DMS114 treated with DMSO at 0.1 percent for 48 hours (cell line): ENCODE data around the gene PHLDB2.
A peak's percentile ranks its signal among the peaks of the same experiment; 100 is the strongest.

Experiments used
- DNase-seq: peaks from one replicate; lab custom pipeline; 2025; ENCODE audit not compliant: unreplicated experiment; lab: John Stamatoyannopoulos, UW

Gene PHLDB2

DNA sequence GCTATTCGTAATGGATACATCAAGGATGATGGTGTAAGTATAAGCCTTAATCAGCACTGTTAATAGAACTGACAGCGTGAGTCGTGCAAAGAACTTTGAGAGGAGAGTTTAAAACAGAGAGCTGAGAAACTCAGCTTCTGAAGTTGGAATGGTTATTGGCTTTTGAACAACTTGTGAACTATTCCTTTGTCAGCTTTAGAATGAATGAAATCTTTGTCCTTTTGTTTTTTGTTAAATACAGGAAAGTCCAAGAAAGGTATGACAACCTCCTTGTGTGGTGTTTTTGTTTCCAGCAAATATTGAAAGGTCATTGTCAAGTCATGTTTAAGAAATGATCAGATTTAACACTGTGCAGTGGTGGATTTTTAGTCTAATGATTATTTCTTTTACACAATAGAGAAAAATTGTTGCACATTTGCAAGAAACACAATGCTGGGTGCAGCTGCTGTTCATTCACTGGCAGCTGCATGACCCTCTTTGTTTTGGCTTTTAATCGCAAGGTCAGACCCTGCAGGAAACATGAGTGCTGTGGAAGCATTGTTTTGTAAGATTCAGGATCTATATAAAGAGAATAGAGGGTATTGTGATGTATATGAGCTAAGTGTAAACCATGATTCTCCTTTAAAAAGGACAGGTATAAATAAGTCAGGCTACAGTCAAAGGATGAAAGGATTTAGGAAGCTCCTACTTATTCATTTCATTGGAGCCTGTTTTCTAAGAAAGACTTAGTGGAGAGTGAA, 98.1 kb downstream of the PHLDB2 start:
- no peak for DNase-seq

DNA sequence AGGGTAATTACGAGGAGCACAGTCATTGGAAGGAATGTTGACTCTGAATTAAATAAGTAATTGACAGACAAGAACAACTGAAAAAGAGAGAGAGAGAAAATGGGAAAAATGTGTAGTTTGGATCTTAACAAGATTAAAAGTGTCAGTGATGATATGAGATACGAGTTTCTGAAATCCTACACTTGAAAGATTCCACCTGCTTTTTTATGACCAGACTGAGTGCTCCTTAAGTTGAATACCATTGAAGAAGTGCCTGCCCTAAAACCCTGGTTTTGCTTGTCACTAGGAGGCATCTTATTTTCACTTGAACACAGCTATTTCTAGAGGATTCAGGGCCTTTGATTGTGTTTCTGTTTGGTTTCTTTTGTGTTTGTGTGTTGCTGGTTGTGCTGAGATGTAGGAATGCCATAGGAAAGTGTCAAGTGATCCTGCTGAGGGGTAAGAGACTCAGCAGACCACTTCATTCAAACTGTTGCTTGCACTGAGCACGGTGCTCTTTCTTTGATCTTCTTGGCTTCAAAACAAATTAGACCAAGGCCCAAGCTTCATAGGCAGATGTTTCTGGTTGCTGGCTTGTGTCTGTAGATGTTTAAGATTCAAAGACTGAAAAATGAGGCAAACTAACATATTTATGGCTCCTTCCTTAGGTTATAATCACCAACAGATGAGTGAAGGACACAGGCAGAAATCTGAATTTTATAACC, 102.5 kb downstream of the PHLDB2 start:
- no peak for DNase-seq

GRCh38 chr3:111963424-111963823, 104.4 kb downstream of the PHLDB2 start:
- DNase-seq: no peak

- no peak for DNase-seq
These were observed 106.4 kb downstream of the PHLDB2 start for GRCh38 chr3:111965484-111965883.

- no peak for DNase-seq
These were observed 108.0 kb downstream of the PHLDB2 start for GRCh38 chr3:111967068-111967467.

- DNase-seq: peak; percentile 40
These were observed 108.7 kb downstream of the PHLDB2 start for GRCh38 chr3:111967651-111968274.

DNA sequence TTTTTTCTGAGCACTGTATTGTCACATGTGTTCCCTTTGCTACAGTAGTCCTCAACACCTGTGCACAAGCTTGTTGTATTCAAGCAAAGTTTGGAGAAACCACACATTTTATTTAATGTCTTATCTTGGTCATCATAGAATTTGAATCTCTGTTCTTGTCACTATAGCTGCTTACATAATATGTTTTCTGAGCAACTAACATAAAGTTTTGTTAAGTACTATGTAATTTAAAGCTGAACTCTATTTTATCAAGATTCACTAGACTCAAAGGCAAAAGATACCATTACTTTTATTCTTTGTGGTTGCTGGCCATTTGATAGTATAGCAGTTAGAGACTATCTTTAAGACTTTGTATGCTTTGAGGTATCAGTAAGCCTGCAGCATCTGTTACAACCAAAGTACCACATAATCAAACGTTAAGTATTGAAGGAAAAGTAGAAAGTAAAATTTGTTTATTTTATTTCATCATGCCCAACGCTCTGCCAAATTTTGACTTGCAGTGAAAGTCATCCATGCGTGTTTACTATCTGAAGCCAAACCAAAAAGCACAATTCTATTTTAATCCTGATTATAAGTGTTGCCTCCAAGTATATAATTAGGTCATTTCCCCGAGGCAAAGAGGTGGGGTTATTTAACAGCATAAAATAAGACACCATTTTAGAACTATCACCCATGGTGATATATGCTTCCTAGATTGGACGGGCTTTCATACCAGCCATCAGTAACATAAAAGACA, 109.4 kb downstream of the PHLDB2 start:
- DNase-seq: no peak

DNA sequence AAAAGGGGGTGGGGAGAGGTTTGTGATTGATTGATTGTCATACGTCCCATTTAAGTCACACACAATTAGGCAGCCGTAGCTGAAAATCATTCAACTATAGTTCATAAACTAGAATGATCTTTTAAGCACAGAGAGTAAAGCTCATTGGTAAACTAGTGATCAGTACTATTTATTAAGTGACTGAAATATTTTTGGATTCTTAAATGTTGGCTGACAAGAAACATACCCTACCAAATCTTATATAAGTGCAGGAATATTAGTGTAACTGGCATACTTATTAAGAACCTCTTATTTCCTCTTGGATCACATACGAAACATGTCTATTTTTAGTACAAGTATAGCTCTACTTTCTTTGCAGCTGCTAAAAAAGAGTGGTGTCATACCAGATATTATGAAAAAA, 111.3 kb downstream of the PHLDB2 start:
- DNase-seq: no peak

GRCh38 chr3:111971533-111972130, 112.6 kb downstream of the PHLDB2 start:
- DNase-seq: no peak

- DNase-seq: no peak
These were observed 113.8 kb downstream of the PHLDB2 start for GRCh38 chr3:111972891-111973290.

DNA sequence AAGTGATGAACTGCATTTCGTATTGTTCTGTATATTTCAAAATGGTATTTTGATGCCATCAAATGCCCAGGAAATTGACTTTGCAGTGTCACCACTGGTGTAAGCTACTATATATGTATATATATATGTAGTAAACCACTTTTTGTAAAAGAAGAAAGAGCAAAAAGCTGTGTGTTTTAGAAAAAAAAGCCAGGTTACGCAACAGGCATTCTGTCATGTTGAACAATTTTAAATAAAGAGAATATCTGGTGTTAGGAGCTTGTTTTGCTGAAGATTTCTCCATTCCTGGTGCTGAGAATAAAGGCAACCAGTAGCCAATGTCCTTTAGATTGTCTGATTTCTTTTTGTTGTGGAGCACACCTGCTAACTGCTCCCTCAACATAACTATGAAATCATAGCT, 116.1 kb downstream of the PHLDB2 start:
- no peak for DNase-seq

- DNase-seq: no peak
These were observed 117.2 kb downstream of the PHLDB2 start for GRCh38 chr3:111976254-111976653.

- peak; percentile 89 for DNase-seq
These were observed 119.7 kb downstream of the PHLDB2 start, which contains the start of gene ABHD10 for GRCh38 chr3:111978583-111979433. Gene ABHD10, plus strand, starts transcription at chr3:111979026. Its CDS starts 36 bp downstream, at chr3:111979062.

DNA sequence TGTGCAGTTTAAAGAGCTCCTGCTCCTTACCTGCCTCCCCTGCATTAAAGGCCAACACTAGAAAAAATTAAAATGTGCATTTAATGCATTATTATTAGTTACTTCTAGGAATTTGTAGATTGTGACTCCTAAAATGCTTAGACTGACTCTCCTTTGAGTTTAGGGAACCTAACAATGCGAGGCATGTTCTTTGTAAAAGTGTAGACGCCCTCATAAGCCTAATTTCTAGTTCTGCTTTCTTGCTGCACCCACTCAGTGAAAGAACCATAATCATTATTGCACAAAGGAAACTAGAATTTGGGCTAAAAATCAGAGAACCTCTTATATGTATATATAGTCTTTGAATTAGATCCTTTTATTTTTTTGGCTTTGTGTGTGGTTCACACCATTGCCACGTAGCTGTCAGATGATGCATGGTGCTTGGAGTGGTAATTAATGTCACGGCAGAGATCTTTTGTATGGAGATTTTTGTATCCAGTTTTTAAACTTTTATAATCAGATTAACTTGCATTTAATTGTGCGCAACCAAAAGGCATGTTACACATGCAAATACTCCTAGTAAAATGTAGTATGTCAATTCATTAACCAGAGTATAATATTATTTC, 120.5 kb downstream of the PHLDB2 start:
- no peak for DNase-seq

DNA sequence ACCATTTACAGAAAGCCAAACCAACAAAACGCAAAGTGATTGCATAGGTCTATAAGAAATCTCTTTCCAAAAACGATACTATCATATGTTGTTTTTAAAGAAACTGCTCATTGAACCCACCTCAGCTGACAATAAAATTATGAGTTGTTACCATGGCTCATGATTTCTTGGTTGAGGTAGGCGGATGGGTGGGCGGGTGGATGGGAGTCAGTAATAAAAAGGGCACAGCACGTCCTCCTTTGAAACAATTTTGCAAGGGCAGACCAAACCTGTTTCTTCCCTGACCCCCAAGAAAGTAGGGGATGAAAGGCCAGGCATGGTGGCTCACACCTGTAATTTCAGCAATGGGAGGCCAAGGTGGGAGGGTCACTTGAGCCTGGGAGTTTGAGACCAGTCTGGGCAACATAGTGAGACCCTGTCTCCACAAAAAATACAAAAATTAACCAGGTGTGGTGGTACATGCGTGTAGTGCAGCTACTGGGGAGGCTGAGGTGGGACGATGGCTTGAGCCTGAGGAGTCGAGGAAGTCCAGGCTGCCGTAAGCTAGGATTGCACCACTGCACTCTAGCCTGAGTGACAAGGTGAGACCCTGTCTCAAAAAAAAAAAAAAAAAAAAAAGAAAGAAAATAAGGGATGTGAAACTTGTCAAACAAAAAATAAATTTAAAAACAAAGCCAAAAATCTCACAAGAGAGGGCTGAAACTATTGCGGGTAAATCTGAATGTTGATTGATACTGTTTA, 121.8 kb downstream of the PHLDB2 start:
- no peak for DNase-seq

- no peak for DNase-seq
These were observed 122.3 kb downstream of the PHLDB2 start for GRCh38 chr3:111981457-111981763.

DNA sequence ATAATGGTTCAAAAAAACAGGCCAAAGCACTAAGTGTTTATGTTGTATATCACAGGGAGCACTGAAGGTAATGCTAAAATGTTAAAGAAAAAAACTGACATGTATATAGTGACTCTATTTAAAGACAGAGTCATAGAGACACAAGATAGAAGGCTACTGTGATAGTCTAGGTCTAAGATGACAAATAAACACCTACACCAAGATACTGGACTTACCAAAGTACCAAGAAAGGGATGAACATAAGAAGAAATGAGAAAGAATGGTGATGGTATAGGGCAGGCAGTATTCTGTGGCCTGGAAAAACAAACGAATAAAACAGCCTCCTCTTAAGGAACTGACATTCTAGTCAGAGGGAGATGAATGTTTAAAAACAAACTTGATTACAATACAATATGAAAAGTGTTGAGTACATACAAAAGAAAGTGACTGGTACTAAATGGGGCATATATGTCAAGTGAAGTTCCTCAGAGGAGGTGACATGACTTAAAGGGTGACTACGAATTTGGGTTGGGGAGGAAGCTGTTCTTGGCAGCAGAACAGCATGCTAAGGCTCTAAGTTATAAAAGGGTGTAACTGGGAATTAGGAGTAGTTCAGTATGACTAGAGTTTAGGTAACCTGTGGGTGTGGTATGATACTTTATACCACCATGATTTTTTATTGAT, 125.7 kb downstream of the PHLDB2 start:
- DNase-seq: no peak

DNA sequence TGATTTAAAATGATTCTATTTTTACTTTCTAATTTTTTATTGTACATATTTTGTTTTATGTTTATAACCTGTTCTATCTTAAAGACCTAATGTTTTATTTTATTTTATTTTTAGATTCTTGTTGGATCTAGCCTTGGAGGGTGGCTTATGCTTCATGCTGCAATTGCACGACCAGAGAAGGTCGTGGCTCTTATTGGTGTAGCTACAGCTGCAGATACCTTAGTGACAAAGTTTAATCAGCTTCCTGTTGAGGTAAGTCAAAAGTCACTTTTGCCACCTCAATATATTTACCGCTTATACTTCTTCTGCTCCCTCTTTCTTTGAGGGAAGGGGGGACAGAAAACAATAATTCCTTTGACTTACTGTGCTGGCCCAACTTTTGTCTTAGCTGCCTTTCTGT, 127.7 kb downstream of the PHLDB2 start:
- DNase-seq: no peak
